ENCODE measurements around the gene RFTN1. TPM values are rescaled to one million over a fixed set of nuclear protein-coding genes. Genes with fewer than 3 reads are reported as not detected.
A peak's percentile ranks its signal among the peaks of the same experiment; 100 is the strongest.

The RFTN1 gene
- total RNA-seq, 4 donors from 2014 or later = 42.4 to 94.4 (median 62.5) TPM

DNA sequence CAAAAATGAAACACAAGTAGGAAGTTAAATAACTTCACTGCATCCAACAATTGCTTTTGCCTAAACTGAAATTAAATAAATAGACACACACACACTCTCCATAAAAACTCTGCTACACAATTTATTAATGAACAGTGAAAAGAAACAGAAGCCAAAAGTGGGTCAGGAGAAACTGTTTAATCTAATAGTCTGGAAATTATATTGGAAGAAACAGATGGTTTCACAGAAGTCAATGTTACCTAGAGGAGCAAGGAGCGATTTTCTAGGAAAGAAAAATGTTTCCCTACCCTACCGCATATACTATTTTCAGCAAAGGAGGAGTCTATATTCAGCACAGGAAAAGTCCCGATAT, 32.0 kb downstream of the RFTN1 start:
- DNase-seq (ENCODE audit: low spot score) = no peak
- ATAC-seq (ENCODE audit: low FRiP score) = no peak
- TF ChIP-seq CTCF (IDR thresholded peaks at IDR 0.05) = no peak

GRCh38 chr3:16480861-16481545, 32.5 kb downstream of the RFTN1 start:
- no peak for TF ChIP-seq CTCF (IDR thresholded peaks at IDR 0.05)
- ATAC-seq (ENCODE audit: low FRiP score) = no peak
- no peak for DNase-seq (ENCODE audit: low spot score)

GRCh38 chr3:16478516-16478915, 35.0 kb downstream of the RFTN1 start:
- ATAC-seq (ENCODE audit: low FRiP score) (no peak), DNase-seq (ENCODE audit: low spot score) (no peak)
- TF ChIP-seq CTCF (IDR thresholded peaks at IDR 0.05) = no peak

DNA sequence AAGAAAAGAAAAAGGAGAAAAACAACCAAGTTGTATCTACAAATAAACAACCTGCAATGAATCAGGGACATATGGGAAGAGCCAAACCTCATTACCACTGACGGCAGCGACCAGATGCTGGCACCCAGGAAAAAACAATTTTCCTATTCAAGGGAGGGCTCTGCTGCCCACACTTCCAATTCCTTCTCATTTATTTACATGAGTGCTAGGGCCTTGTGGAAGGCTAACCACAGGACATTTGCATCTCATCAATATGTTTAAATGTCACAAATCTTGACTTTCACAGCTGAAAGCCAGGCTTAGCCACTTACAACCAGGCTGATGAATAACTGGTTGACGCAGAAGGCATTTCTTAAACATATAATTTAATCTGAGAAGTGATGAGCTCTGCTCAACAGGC, 36.0 kb downstream of the RFTN1 start:
- no peak for TF ChIP-seq CTCF (IDR thresholded peaks at IDR 0.05)
- DNase-seq (ENCODE audit: low spot score) = no peak
- ATAC-seq (ENCODE audit: low FRiP score) = no peak

GRCh38 chr3:16477056-16477455, 36.4 kb downstream of the RFTN1 start:
- ATAC-seq (ENCODE audit: low FRiP score) = peak; percentile 29
- no peak for TF ChIP-seq CTCF (IDR thresholded peaks at IDR 0.05)
- no peak for DNase-seq (ENCODE audit: low spot score)

DNA sequence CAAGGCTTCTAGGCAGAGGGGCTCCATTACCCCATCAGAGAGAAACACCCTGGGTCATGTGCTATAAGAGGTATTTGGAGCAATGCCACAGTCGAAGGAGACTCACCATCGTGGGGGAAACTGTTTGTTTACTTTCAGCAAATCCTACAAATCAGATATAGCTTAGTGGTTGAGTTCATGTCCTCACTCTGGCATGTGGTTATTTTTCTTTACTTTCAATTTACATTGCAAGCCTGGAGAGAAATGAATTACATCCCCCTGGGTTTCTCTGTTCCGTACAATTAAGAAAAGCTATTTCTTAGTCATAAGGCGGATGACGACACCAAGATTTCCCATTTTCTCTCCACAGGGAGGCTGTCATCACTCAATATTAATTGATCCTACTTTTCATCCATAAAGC, 36.9 kb downstream of the RFTN1 start:
- DNase-seq (ENCODE audit: low spot score) (no peak), ATAC-seq (ENCODE audit: low FRiP score) (peak; percentile 33)
- no peak for TF ChIP-seq CTCF (IDR thresholded peaks at IDR 0.05)

DNA sequence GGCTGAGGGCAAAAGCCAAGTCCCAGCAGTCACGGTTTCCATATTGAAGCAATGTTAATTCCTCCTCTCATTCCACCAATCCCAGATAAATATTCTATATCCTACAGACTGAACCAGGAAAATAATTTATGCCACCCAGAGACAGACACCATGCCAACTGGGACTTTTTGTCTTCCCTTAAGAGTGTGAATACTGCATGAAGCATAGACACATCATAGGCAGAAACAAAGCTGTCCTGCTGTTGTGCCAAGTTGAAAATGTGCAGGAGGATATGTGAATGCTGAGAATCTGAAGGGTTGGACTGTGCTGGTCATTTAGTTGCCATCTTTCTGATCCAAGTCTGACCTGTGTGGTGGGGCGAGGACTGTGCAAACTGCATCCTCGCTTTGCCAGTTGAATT, 37.7 kb downstream of the RFTN1 start:
- DNase-seq (ENCODE audit: low spot score) (no peak), ATAC-seq (ENCODE audit: low FRiP score) (no peak)
- no peak for TF ChIP-seq CTCF (IDR thresholded peaks at IDR 0.05)
